GM19468 (cell line): ENCODE data around the gene RNU1-1.
"Not testable (repeated sequence)": the region's sequence is repeated elsewhere in the genome, so short reads cannot be mapped to it uniquely, and the experiment has no call there.

Source experiments
- ATAC-seq: cut with Tn5 transposase; IDR thresholded peaks from one replicate; pipeline ENCODE4 v1.9.1; 2021; ENCODE audit warnings: mild to moderate bottlenecking, moderate library complexity, moderate number of reproducible peaks; ENCODE audit not compliant: unreplicated experiment; ENCODE audit errors: extremely low read depth

The RNU1-1 gene

GRCh38 chr1:16498047-16498446, 16.0 kb downstream of the RNU1-1 start:
- not testable (repeated sequence) for ATAC-seq

GRCh38 chr1:16497474-16497904, 16.6 kb downstream of the RNU1-1 start:
- ATAC-seq, result not testable (repeated sequence)

DNA sequence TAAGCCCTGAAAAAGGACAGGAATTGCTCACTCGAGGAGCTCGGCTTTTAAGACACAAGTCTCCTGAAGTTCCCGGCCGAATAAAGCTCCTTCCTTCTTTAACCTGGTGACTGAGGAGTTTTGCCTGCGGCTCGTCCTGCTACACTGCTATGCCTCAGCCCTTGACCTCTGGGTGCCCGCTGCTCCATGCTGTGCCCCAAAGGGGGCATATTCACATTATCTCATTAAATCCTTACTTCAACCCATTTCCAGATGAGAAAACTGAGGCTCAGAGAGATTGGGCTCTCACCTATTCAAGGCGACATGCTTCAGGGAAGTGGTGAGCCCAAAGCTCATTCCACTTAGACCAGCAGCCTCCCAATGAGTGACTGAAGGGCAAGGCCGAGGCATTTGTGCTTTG, 20.4 kb downstream of the RNU1-1 start:
- not testable (repeated sequence) for ATAC-seq

DNA sequence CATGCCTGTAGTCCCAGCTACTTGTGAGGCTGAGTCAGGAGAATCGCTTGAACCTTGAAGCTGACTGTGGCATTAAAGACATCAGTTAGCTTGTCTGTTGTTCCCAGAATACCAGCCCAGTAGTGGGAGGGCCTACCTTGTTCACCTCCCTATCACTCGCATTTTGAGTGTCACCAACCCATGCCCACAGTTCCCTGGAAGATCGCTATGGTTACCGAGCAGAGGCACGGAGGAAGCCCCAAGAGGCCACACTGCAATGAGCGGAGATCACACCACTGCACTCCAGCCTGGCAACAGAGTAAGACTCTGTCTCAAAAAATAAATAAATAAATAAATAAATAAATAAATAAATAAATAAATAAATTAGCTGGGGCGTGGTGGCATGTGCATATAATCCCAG, 21.1 kb downstream of the RNU1-1 start:
- not testable (repeated sequence) for ATAC-seq

DNA sequence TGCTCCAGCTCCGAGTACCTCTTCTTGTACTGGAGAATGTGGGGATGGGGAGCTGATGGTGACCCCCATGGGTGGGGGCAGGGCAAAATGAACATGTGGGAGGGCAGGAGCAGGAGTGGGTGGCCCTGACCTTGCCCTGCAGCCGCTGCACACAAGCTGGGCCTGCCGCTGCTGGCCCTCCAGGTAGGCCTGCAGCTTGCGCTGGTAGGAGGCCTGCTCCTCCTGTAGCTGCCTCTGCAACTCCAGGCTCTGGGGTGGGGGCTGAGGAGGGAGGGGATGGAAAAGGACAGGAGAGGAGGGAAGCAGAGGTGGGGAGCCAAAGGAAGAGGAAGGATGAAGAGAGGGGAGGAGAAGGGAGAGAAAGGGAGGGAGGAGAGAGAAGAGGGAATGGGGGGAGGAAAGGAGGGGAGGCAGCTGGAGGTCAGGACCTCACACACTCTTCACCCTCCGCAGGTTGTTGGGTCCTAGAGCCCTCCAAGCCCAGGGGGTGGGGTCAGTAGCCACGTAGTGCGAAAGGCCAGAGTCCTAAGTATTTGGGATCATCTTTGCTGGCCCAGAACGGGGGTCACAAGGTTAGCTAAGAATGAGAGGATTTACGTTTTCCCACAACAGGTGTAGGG, 22.9 kb downstream of the RNU1-1 start:
- ATAC-seq, result no peak

DNA sequence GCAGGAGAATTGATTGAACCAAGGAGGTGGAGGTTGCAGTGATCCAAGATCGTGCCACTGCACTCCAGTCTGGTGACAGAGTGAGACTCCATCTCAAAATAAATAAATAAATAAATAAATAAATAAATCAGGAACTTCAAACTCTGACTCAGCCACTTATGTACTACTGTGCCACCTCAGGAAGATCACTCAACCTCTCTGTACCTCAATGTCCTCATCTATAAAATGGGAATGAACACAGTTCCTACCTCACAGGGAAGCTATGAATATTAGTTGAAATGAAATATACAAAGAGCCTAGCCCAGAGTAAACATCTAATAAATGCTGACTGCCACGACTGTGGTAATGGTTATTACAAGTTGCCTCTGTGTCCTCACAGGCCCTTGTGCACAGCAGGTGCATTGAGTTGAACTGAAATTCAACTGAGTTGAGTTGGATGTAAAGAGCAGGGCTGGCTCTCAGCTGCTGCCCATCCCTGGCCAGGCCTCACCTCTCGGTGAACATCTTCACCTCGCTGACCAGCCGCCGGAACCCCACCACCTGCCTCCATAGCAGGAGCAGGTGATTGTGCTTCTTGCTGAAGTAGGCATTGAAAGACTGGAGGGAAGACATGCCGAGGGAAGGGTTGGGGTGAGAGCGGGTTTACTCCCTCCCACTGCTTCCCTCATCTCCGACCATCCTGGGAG, 24.7 kb downstream of the RNU1-1 start:
- not testable (repeated sequence) for ATAC-seq

GRCh38 chr1:16487011-16487410, 27.1 kb downstream of the RNU1-1 start:
- ATAC-seq, result not testable (repeated sequence)

DNA sequence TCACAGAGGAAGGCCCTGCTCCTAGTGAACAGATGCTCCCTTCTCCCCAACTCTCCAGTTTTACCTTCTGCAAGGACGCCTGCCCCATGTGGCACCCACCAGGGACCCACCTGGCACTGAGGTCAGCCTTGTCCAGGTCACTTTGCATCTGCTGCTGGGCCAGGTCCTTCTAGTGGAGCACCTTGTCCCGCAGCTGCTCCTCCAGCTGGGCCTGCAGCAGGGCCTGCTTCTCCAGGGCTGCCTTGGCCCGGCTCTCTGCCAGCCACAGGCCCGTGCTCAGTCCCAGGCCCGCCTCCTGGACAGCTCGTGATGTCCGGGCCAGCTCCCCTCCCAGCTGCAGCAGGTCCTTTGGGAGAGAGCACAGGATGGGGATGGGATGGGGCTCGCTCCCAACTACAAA, 27.8 kb downstream of the RNU1-1 start:
- not testable (repeated sequence) for ATAC-seq

GRCh38 chr1:16484931-16485330, 29.2 kb downstream of the RNU1-1 start:
- ATAC-seq, result no peak

- ATAC-seq, result no peak
These were observed 29.6 kb downstream of the RNU1-1 start for GRCh38 chr1:16484501-16484835.

- not testable (repeated sequence) for ATAC-seq
These were observed 30.2 kb downstream of the RNU1-1 start for GRCh38 chr1:16483639-16484500.

DNA sequence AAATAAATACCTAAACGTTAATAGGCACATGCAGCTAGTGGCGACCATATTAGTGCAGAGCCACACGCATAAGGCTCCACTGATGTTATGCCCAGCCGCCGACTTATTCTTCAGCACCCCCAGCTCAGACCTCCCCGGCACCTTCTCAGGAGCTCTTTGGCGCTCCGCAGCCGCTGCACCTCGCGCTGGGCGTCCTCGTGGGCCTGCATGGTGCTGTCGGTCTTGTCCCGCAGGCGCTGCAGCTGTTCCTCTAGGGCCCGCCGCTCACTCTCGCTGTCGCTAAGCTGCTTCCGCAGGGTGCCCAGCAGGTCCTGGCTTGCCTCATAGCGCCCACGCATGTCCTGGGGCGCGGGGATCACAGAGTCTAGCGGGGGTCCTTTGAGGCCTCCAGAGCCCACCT, 30.9 kb downstream of the RNU1-1 start:
- not testable (repeated sequence) for ATAC-seq

GRCh38 chr1:16478091-16478490, 36.0 kb downstream of the RNU1-1 start:
- ATAC-seq, result no peak

DNA sequence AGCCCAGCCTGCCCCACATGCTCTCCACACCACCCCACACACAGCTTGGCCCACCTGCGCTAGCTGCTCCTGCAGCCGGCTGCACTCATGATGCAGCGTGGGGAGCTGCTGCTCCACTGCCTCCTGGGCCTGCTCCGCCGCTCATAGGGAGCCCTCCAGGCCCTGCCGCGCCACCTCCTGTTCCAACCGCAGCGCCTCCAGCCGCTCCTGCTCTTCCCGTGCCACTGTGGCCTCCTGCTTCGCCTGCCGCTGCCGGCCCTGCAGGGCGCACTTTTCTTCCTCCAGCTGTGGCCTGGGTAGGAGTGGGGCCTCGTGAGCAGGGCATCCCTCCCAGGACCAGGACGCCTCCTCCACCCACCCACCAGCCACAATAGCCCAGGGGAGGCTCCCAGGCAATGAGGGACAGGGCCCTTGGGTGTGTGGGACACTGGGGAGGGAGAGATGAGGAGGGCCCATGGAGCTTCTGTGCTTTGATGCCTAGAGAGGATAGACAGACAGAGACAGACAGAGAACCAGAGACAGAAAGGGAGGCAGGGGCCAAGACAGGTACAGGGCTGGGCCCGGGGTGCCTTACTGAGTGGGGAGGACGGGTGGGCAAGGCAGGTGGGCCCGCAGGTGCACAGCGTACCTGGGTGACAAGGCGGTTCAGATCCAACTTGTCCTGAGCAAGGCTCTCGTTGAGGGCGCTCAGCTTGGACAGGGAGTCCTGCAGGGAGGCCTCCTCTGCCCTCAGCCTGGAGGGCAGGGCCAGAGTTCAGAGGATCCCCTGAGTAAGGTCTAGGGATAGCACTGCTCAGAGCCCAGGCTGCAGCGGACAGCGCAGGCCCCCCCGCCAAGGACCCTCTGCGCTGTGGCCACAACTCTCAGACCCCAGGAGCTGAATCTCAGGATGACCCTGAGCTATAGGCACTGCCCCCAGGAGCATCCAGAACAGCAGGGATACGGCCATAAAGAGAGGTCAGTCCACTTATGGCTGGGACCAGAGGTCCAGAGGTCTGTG, 38.0 kb downstream of the RNU1-1 start:
- ATAC-seq, result not testable (repeated sequence)

DNA sequence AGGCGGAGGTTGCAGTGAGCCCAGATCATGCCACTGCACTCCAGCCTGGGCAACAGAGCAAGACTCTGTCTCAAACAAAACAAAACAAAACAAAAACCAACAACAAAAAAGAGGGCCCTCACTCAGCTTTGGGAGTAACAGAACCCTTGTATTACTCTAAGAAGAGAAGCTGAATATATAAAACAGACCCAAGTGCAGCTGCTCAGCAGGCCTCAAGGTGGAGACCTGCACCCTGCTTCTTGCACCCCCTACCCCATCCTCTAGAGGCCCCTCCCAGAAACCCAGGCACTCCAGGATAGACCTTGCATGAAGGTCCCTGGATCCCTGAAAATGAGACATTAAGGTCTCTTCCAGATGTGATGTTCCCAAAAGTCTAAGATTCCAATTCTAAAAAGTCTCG, 39.2 kb downstream of the RNU1-1 start:
- not testable (repeated sequence) for ATAC-seq

DNA sequence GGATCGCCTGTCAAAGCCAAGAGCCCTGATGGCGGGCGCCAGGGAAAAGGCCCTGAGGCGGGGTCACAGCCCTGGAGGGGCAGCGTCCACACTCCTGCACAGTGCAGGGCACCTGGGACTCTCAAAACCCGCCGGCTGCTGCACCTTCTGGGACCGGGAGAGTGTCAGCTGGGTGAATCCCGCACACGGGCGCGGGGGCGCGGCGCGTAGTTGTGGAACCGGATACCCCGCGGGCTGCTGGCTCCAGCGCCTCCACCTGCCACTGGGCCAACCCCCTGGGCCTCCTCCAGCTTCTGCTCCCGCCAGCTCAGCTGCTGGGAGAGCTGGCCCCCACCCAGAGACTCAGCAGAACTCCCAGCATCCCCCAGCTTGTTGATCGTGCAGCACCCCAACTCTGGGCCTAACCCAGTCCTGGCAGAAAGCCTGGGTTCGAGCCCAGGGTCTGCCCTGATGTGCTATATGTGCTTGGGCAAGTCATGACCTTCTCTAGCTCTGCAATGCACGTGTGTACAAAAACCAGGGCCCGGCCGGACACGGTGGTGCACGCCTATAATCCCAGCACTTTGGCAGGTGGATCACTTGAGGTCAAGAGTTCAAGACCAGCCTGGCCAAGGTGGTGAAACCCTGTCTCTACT, 39.8 kb downstream of the RNU1-1 start:
- no peak for ATAC-seq

- ATAC-seq, result no peak
These were observed 45.5 kb downstream of the RNU1-1 start for GRCh38 chr1:16468558-16468957.

DNA sequence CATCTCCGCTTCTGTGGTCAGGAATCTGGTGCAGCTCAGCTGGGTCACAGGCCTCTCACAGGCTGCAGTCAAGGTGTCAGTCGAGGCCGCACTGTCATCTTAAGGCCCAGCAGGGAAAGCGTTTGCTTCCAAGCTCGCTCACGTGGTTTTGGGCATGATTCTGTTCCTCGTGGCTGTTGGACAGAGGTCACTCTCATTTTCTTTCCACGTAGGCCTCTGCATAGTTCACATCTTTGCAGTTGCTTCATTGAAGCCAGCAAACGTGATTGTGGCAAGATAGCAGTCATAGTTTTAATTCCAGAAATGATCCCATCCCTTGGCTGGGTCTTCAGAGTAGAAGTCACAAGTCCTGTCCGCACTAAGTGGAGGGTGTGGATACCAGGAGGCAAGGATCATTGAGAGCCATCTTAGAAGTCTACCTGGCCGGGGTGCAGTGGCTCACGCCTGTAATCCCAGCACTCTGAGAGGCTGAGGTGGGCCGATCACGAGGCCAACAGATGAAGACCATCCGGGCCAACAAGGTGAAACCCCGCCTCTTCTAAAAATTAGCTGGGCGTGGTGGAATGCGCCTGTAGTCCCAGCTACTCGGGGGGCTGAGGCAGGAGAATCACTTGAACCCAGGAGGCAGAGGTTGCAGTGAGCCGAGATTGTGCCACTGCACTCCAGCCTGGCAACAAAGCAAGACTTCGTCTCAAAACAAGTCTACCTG, 49.0 kb downstream of the RNU1-1 start:
- ATAC-seq, result no peak
